Measurements from ENCODE around the gene SRP68.

The SRP68 gene

DNA sequence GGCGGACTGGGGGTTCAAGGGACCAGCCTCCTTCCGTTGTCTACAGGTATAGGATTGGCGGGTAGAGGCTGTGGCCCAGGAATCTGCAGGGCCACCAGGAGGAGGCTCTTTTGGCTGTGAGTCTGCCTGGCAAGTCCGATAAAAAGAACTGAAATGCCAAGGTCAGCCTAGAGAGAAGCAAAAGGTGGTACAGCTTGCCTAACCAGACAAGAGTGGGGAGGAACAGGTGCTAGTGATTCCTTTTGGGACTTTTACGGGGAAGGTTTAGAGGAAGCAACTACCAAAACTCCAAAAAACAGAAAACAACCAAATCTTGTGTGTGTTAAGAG, 39.6 kb downstream of the SRP68 start:
- Histone ChIP-seq H3K4me2 (ENCODE audit: low read depth, low read length, poor library complexity, severe bottlenecking) (no peak overlapping the region), H3K4me1 (ENCODE audit: insufficient read depth, low read length, poor library complexity, severe bottlenecking) (peaks cover 40% of the 10 kb centered on the region)

DNA sequence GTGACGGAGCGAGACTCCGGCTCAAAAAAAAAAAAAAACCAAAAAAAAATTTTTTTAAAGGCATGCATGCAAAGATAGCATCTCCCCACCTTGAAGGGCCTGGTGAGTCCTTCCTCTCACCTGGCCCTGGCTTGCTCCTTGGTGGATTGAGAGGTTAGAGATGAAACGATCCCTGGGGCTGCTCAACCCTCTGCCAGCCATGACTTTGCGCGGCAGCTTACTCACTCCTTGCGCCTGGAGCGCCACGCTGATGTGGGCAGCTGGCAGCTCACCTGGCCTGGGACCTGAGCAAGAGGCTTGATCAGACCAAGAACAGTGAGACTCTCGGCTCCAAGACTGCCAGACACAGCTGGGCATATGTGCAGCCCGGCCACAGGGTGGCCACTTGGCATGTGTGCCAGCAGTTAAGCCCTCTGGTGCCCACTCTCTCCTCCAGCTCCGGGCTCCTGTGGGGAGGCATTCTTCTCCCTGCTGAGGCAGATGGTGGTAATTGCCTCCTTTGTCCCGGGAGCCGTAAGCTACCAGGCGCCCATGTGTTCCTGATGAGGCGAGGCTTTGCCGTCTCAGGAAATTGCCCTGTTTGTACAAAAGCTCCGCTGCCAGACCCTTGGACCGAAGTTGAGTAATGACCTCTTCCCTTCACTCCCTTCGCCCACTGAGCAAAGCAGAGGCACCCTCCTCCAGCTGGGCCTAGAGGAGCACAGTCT, 40.1 kb downstream of the SRP68 start:
- Histone ChIP-seq H3K9ac (ENCODE audit: low read depth, low read length, poor library complexity, severe bottlenecking) (no peak overlapping the region), H3K36me3 (ENCODE audit: insufficient read depth, low read length) (no peaks in the 10 kb centered on the region), H3F3A (ENCODE audit: low read depth) (peaks cover 5% of the 10 kb centered on the region; the same call in 1 of the 2 replicates), H4K20me1 (ENCODE audit: insufficient read depth, low read length, poor library complexity, severe bottlenecking) (no peaks in the 10 kb centered on the region), H3K4me3 (ENCODE audit: low read length, poor library complexity, severe bottlenecking) (no peak overlapping the region), H3K4me1 (ENCODE audit: insufficient read depth, low read length, poor library complexity, severe bottlenecking) (peaks cover 38% of the 10 kb centered on the region), H3K79me2 (ENCODE audit: insufficient read depth, low read length) (no peaks in the 10 kb centered on the region), H3K4me2 (ENCODE audit: low read depth, low read length, poor library complexity, severe bottlenecking) (no peak overlapping the region), H3K27me3 (ENCODE audit: insufficient read depth, low read length, poor library complexity, severe bottlenecking) (no peaks in the 10 kb centered on the region), H3K9me3 (ENCODE audit: insufficient read depth, low read depth, low read length) (no peaks in the 10 kb centered on the region), H3K9me2 (replicated peaks; ENCODE audit: low read depth, low read length) (no peaks in the 10 kb centered on the region), H2AFZ (ENCODE audit: low read length) (no peak overlapping the region)
- TF ChIP-seq, protein P1, sequence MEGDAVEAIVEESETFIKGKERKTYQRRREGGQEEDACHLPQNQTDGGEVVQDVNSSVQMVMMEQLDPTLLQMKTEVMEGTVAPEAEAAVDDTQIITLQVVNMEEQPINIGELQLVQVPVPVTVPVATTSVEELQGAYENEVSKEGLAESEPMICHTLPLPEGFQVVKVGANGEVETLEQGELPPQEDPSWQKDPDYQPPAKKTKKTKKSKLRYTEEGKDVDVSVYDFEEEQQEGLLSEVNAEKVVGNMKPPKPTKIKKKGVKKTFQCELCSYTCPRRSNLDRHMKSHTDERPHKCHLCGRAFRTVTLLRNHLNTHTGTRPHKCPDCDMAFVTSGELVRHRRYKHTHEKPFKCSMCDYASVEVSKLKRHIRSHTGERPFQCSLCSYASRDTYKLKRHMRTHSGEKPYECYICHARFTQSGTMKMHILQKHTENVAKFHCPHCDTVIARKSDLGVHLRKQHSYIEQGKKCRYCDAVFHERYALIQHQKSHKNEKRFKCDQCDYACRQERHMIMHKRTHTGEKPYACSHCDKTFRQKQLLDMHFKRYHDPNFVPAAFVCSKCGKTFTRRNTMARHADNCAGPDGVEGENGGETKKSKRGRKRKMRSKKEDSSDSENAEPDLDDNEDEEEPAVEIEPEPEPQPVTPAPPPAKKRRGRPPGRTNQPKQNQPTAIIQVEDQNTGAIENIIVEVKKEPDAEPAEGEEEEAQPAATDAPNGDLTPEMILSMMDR (conservative IDR thresholded peaks at IDR 0.05; ENCODE audit: low read length): peak; percentile 50
- no peak for TF ChIP-seq EZH2phosphoT487 (IDR thresholded peaks at IDR 0.05; ENCODE audit: borderline replicate concordance)

More for the DNA sequence above, 39.6 kb downstream of the SRP68 start:
- Histone ChIP-seq H4K20me1 (ENCODE audit: insufficient read depth, low read length, poor library complexity, severe bottlenecking) (no peaks in the 10 kb centered on the region), H3K79me2 (ENCODE audit: insufficient read depth, low read length) (no peaks in the 10 kb centered on the region), H3K9me2 (replicated peaks; ENCODE audit: low read depth, low read length) (no peaks in the 10 kb centered on the region), H3F3A (ENCODE audit: low read depth) (peaks cover 5% of the 10 kb centered on the region; the same call in 1 of the 2 replicates), H2AFZ (ENCODE audit: low read length) (no peak overlapping the region), H3K9me3 (ENCODE audit: insufficient read depth, low read depth, low read length) (no peaks in the 10 kb centered on the region), H3K9ac (ENCODE audit: low read depth, low read length, poor library complexity, severe bottlenecking) (no peak overlapping the region), H3K27me3 (ENCODE audit: insufficient read depth, low read length, poor library complexity, severe bottlenecking) (no peaks in the 10 kb centered on the region), H3K36me3 (ENCODE audit: insufficient read depth, low read length) (no peaks in the 10 kb centered on the region; the same call in 1 of the 2 replicates), H3K4me3 (ENCODE audit: low read length, poor library complexity, severe bottlenecking) (no peak overlapping the region)
- TF ChIP-seq EZH2phosphoT487 (IDR thresholded peaks at IDR 0.05; ENCODE audit: borderline replicate concordance): no peak
- TF ChIP-seq, protein P1 (conservative IDR thresholded peaks at IDR 0.05; ENCODE audit: low read length): no peak

DNA sequence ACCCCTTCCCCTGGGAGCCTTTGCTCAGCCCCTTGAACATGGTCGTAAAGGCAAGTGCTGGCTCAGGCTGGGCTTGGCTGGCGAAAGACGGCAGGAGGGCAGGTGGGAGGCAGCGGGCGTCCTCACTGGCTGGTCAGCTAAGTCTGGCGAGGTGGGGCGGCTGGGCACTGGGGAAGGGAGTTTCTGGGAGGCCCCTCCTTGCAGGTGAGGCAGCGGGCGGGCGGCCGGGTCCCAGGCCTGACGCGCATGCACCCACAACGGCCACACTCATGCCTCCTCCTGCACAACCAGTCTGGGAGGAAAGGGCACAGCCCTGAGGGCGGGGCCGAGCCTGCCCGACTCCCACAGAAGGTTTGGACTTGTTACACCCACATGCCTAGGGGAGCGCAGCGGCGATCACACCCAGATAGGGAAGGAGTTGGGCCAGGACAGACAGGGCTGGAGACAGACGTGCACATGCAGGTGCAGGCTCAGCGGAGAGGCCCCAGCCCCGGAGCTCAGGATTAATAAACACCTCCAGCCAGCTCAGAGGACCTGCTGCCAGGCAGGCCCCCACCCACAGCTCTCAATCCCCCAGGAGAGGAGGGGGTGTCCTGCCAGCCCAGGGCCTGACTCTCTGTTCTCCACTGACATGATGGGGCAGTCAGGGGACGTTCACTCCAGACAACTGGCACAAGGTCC, 45.0 kb downstream of the SRP68 start, which contains the start of gene EVPL:
EVPL (minus strand) TSS at position 148 of the 681 bp plus-strand sequence; CDS start at position 40, 108 bp downstream.
- Histone ChIP-seq H3K9me3 (ENCODE audit: insufficient read depth, low read depth, low read length) (no peaks in the 10 kb centered on the region), H3K4me1 (ENCODE audit: insufficient read depth, low read length, poor library complexity, severe bottlenecking) (peaks cover 24% of the 10 kb centered on the region), H3K4me2 (ENCODE audit: low read depth, low read length, poor library complexity, severe bottlenecking) (no peak within 1 kb of the TSS), H2AFZ (ENCODE audit: low read length) (no peak within 1 kb of the TSS), H3K9ac (ENCODE audit: low read depth, low read length, poor library complexity, severe bottlenecking) (no peak within 1 kb of the TSS), H3F3A (ENCODE audit: low read depth) (peaks cover 5% of the 10 kb centered on the region; the same call in 1 of the 2 replicates), H4K20me1 (ENCODE audit: insufficient read depth, low read length, poor library complexity, severe bottlenecking) (no peaks in the 10 kb centered on the region), H3K36me3 (ENCODE audit: insufficient read depth, low read length) (no peaks in the 10 kb centered on the region), H3K4me3 (ENCODE audit: low read length, poor library complexity, severe bottlenecking) (no peak within 1 kb of the TSS), H3K9me2 (replicated peaks; ENCODE audit: low read depth, low read length) (no peaks in the 10 kb centered on the region), H3K79me2 (ENCODE audit: insufficient read depth, low read length) (no peaks in the 10 kb centered on the region), H3K27me3 (ENCODE audit: insufficient read depth, low read length, poor library complexity, severe bottlenecking) (no peaks in the 10 kb centered on the region)
- TF ChIP-seq EZH2phosphoT487 (IDR thresholded peaks at IDR 0.05; ENCODE audit: borderline replicate concordance): no peak
- TF ChIP-seq, protein P1 (conservative IDR thresholded peaks at IDR 0.05; ENCODE audit: low read length): no peak
